GM19351 (cell line): ENCODE results near the gene RIPK4.
"Not testable (repeated sequence)": the region's sequence is repeated elsewhere in the genome, so short reads cannot be mapped to it uniquely, and the experiment has no call there.

Experiments
- ATAC-seq: cut with Tn5 transposase; IDR thresholded peaks from one replicate; pipeline ENCODE4 v1.9.1; 2021; ENCODE audit warnings: mild to moderate bottlenecking, moderate library complexity; ENCODE audit not compliant: unreplicated experiment

RIPK4 gene

GRCh38 chr21:41698071-41698470, 68.8 kb downstream of the RIPK4 start:
- ATAC-seq, result no peak

DNA sequence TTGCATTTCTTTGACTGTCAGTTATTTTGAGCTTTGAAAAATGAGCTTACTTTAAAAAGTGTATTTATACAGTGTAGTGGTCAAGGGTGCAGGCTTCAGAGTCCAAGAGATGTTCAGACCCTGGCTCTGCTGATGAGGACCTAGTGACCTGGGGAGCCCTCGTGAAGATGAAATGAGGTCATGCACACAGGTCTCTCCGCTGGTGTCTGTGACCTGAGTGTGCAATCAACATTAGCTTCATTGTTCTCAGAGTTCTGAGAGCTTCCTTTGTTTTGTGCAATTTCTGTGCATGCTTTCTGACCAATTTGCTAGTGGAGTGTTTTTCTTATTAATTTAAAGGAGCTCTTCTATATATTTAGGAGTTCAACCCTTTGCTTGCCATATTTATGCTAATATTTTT, 71.3 kb downstream of the RIPK4 start:
- ATAC-seq, result no peak

DNA sequence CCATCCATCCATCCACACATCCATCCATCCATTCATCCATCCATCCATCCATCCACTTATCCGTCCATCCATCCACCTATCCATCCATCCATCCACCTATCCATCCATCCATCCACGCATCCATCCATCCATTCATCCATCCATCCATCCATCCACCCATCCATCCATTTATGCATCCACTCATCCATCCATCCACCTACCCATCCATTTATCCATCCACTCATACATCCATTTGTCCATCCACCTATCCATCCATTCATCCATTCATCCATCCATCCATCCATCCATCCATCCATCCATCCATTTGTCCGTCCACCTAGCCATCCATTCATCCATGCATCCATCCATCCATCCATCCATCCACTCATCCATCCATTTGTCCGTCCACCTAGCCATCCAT, 72.8 kb downstream of the RIPK4 start:
- ATAC-seq, result not testable (repeated sequence)

DNA sequence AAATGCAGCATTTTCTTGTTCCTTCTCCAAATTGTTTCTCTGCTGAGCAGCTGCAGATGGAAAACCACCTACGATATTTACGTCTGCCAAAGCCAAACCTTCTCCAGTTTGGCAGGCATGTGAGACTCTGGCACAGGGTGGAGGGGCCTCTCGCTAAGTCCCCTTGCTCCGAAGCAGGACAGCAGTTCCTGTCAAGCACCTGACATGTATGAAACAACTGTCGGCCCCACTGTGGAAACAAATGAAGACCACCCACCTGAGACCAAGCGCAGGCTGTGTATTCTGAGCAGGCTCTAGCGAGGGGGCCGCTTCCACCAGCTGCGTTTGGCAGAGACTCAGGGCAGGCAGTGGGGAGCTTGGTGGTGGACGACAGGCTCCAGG, 74.7 kb downstream of the RIPK4 start:
- no peak for ATAC-seq

GRCh38 chr21:41691205-41692184, 75.4 kb downstream of the RIPK4 start:
- no peak for ATAC-seq
